ENCODE results near the gene WDR31.
"Not testable (repeated sequence)": the region's sequence is repeated elsewhere in the genome, so short reads cannot be mapped to it uniquely, and the experiment has no call there.

Gene WDR31

GRCh38 chr9:113365652-113366051 is 25.6 kb upstream of the WDR31 start:
- not testable (repeated sequence) for H3K36me3 ChIP-seq (ENCODE audit: control insufficient read depth, insufficient read depth, low read length); H3K9ac ChIP-seq (ENCODE audit: low read depth, low read length); H3K4me3 ChIP-seq (ENCODE audit: low read depth, low read length); H3K27me3 ChIP-seq (ENCODE audit: control insufficient read depth, insufficient read depth, low read length); H3K9me3 ChIP-seq (ENCODE audit: control insufficient read depth, insufficient read depth, low read length); H3K4me1 ChIP-seq (ENCODE audit: control insufficient read depth, insufficient read depth, low read length); H3K27ac ChIP-seq (ENCODE audit: low read depth, low read length)

GRCh38 chr9:113364951-113365350 is 24.9 kb upstream of the WDR31 start:
- H3K4me1 ChIP-seq (ENCODE audit: control insufficient read depth, insufficient read depth, low read length) = no peaks in the 10 kb centered on the region
- no peaks in the 10 kb centered on the region for H3K9me3 ChIP-seq (ENCODE audit: control insufficient read depth, insufficient read depth, low read length)
- no peak overlapping the region for H3K9ac ChIP-seq (ENCODE audit: low read depth, low read length)
- no peaks in the 10 kb centered on the region for H3K27me3 ChIP-seq (ENCODE audit: control insufficient read depth, insufficient read depth, low read length)
- H3K36me3 ChIP-seq (ENCODE audit: control insufficient read depth, insufficient read depth, low read length) = peaks cover 5% of the 10 kb centered on the region; the same call in 1 of the 2 replicates
- H3K4me3 ChIP-seq (ENCODE audit: low read depth, low read length) = no peak overlapping the region
- no peak overlapping the region for H3K27ac ChIP-seq (ENCODE audit: low read depth, low read length)

GRCh38 chr9:113363336-113363735 is 23.3 kb upstream of the WDR31 start:
- Histone ChIP-seq H3K27ac (ENCODE audit: low read depth, low read length) (no peak overlapping the region), H3K9me3 (ENCODE audit: control insufficient read depth, insufficient read depth, low read length) (no peaks in the 10 kb centered on the region), H3K36me3 (ENCODE audit: control insufficient read depth, insufficient read depth, low read length) (peaks cover under 1% of the 10 kb centered on the region; the same call in 1 of the 2 replicates), H3K27me3 (ENCODE audit: control insufficient read depth, insufficient read depth, low read length) (no peaks in the 10 kb centered on the region), H3K4me1 (ENCODE audit: control insufficient read depth, insufficient read depth, low read length) (no peaks in the 10 kb centered on the region), H3K4me3 (ENCODE audit: low read depth, low read length) (no peak overlapping the region), H3K9ac (ENCODE audit: low read depth, low read length) (no peak overlapping the region)

- H3K36me3 ChIP-seq (ENCODE audit: control insufficient read depth, insufficient read depth, low read length) = no peaks in the 10 kb centered on the region
- H3K4me3 ChIP-seq (ENCODE audit: low read depth, low read length) = no peak overlapping the region
- no peak overlapping the region for H3K27ac ChIP-seq (ENCODE audit: low read depth, low read length)
- H3K9me3 ChIP-seq (ENCODE audit: control insufficient read depth, insufficient read depth, low read length) = no peaks in the 10 kb centered on the region
- no peak overlapping the region for H3K9ac ChIP-seq (ENCODE audit: low read depth, low read length)
- H3K4me1 ChIP-seq (ENCODE audit: control insufficient read depth, insufficient read depth, low read length) = no peaks in the 10 kb centered on the region
- H3K27me3 ChIP-seq (ENCODE audit: control insufficient read depth, insufficient read depth, low read length) = no peaks in the 10 kb centered on the region
These were observed 21.4 kb upstream of the WDR31 start for GRCh38 chr9:113361304-113362018.

GRCh38 chr9:113360242-113360842 is 20.3 kb upstream of the WDR31 start:
- Histone ChIP-seq H3K4me1 (ENCODE audit: control insufficient read depth, insufficient read depth, low read length) (no peaks in the 10 kb centered on the region), H3K4me3 (ENCODE audit: low read depth, low read length) (no peak overlapping the region), H3K9me3 (ENCODE audit: control insufficient read depth, insufficient read depth, low read length) (no peaks in the 10 kb centered on the region), H3K9ac (ENCODE audit: low read depth, low read length) (no peak overlapping the region), H3K36me3 (ENCODE audit: control insufficient read depth, insufficient read depth, low read length) (no peaks in the 10 kb centered on the region), H3K27ac (ENCODE audit: low read depth, low read length) (no peak overlapping the region), H3K27me3 (ENCODE audit: control insufficient read depth, insufficient read depth, low read length) (no peaks in the 10 kb centered on the region)

- no peak overlapping the region for H3K9ac ChIP-seq (ENCODE audit: low read depth, low read length)
- H3K27ac ChIP-seq (ENCODE audit: low read depth, low read length) = no peak overlapping the region
- H3K9me3 ChIP-seq (ENCODE audit: control insufficient read depth, insufficient read depth, low read length) = no peaks in the 10 kb centered on the region
- H3K4me1 ChIP-seq (ENCODE audit: control insufficient read depth, insufficient read depth, low read length) = no peaks in the 10 kb centered on the region
- H3K4me3 ChIP-seq (ENCODE audit: low read depth, low read length) = no peak overlapping the region
- H3K36me3 ChIP-seq (ENCODE audit: control insufficient read depth, insufficient read depth, low read length) = no peaks in the 10 kb centered on the region
- H3K27me3 ChIP-seq (ENCODE audit: control insufficient read depth, insufficient read depth, low read length) = no peaks in the 10 kb centered on the region
These were observed 19.3 kb upstream of the WDR31 start for GRCh38 chr9:113359385-113359784.

- H3K27ac ChIP-seq (ENCODE audit: low read depth, low read length) = no peak overlapping the region
- H3K9ac ChIP-seq (ENCODE audit: low read depth, low read length) = no peak overlapping the region
- no peaks in the 10 kb centered on the region for H3K27me3 ChIP-seq (ENCODE audit: control insufficient read depth, insufficient read depth, low read length)
- H3K9me3 ChIP-seq (ENCODE audit: control insufficient read depth, insufficient read depth, low read length) = no peaks in the 10 kb centered on the region
- no peaks in the 10 kb centered on the region for H3K36me3 ChIP-seq (ENCODE audit: control insufficient read depth, insufficient read depth, low read length)
- no peaks in the 10 kb centered on the region for H3K4me1 ChIP-seq (ENCODE audit: control insufficient read depth, insufficient read depth, low read length)
- no peak overlapping the region for H3K4me3 ChIP-seq (ENCODE audit: low read depth, low read length)
These were observed 16.7 kb upstream of the WDR31 start for GRCh38 chr9:113356686-113357292.

GRCh38 chr9:113355040-113355596 is 15.0 kb upstream of the WDR31 start:
- Histone ChIP-seq H3K4me3 (ENCODE audit: low read depth, low read length) (no peak overlapping the region), H3K27me3 (ENCODE audit: control insufficient read depth, insufficient read depth, low read length) (peaks cover 5% of the 10 kb centered on the region), H3K9me3 (ENCODE audit: control insufficient read depth, insufficient read depth, low read length) (no peaks in the 10 kb centered on the region)

GRCh38 chr9:113352411-113352810 is 12.3 kb upstream of the WDR31 start:
- peaks cover 22% of the 10 kb centered on the region for H3K27me3 ChIP-seq (ENCODE audit: control insufficient read depth, insufficient read depth, low read length)
- no peak overlapping the region for H3K9ac ChIP-seq (ENCODE audit: low read depth, low read length)
- H3K4me3 ChIP-seq (ENCODE audit: low read depth, low read length) = no peak overlapping the region
- peaks cover 8% of the 10 kb centered on the region for H3K4me1 ChIP-seq (ENCODE audit: control insufficient read depth, insufficient read depth, low read length)
- no peaks in the 10 kb centered on the region for H3K36me3 ChIP-seq (ENCODE audit: control insufficient read depth, insufficient read depth, low read length)
- H3K27ac ChIP-seq (ENCODE audit: low read depth, low read length) = no peak overlapping the region
- no peaks in the 10 kb centered on the region for H3K9me3 ChIP-seq (ENCODE audit: control insufficient read depth, insufficient read depth, low read length)

More at GRCh38 chr9:113355040-113355596, 15.0 kb upstream of the WDR31 start:
- H3K9ac ChIP-seq (ENCODE audit: low read depth, low read length) = no peak overlapping the region
- no peak overlapping the region for H3K27ac ChIP-seq (ENCODE audit: low read depth, low read length)
- no peaks in the 10 kb centered on the region for H3K36me3 ChIP-seq (ENCODE audit: control insufficient read depth, insufficient read depth, low read length)
- peaks cover 8% of the 10 kb centered on the region for H3K4me1 ChIP-seq (ENCODE audit: control insufficient read depth, insufficient read depth, low read length)

- Histone ChIP-seq H3K4me1 (ENCODE audit: control insufficient read depth, insufficient read depth, low read length) (peaks cover 8% of the 10 kb centered on the region), H3K9me3 (ENCODE audit: control insufficient read depth, insufficient read depth, low read length) (no peaks in the 10 kb centered on the region), H3K9ac (ENCODE audit: low read depth, low read length) (no peak overlapping the region), H3K36me3 (ENCODE audit: control insufficient read depth, insufficient read depth, low read length) (no peaks in the 10 kb centered on the region), H3K27me3 (ENCODE audit: control insufficient read depth, insufficient read depth, low read length) (peaks cover 23% of the 10 kb centered on the region), H3K4me3 (ENCODE audit: low read depth, low read length) (no peak overlapping the region), H3K27ac (ENCODE audit: low read depth, low read length) (no peak overlapping the region)
These were observed 11.9 kb upstream of the WDR31 start for GRCh38 chr9:113352006-113352405.

- H3K4me3 ChIP-seq (ENCODE audit: low read depth, low read length) = peak overlapping the region; percentile 74; the same call in 1 of the 2 replicates
- no peak overlapping the region for H3K27ac ChIP-seq (ENCODE audit: low read depth, low read length)
- no peak overlapping the region for H3K9ac ChIP-seq (ENCODE audit: low read depth, low read length)
- H3K36me3 ChIP-seq (ENCODE audit: control insufficient read depth, insufficient read depth, low read length) = no peaks in the 10 kb centered on the region
- peaks cover 8% of the 10 kb centered on the region for H3K4me1 ChIP-seq (ENCODE audit: control insufficient read depth, insufficient read depth, low read length)
- peaks cover 23% of the 10 kb centered on the region for H3K27me3 ChIP-seq (ENCODE audit: control insufficient read depth, insufficient read depth, low read length)
- H3K9me3 ChIP-seq (ENCODE audit: control insufficient read depth, insufficient read depth, low read length) = no peaks in the 10 kb centered on the region
These were observed 10.9 kb upstream of the WDR31 start for GRCh38 chr9:113350937-113351336.
